Stimulated activated CD8-positive, alpha-beta memory T cell treated with anti-CD3 and anti-CD28 coated beads, Interleukin-12 subunit alpha, Interleukin-12 subunit beta, amount 100 ng/mL, for 4 hours (primary cell): ENCODE measurements around the gene TSPAN32.
"Not testable (repeated sequence)": the region's sequence is repeated elsewhere in the genome, so short reads cannot be mapped to it uniquely, and the experiment has no call there.

Experiments
- DNase-seq: peaks from one replicate; pipeline ENCODE4 v3.0.0-alpha.2; 2020; ENCODE audit warnings: low read depth

TSPAN32 gene

DNA sequence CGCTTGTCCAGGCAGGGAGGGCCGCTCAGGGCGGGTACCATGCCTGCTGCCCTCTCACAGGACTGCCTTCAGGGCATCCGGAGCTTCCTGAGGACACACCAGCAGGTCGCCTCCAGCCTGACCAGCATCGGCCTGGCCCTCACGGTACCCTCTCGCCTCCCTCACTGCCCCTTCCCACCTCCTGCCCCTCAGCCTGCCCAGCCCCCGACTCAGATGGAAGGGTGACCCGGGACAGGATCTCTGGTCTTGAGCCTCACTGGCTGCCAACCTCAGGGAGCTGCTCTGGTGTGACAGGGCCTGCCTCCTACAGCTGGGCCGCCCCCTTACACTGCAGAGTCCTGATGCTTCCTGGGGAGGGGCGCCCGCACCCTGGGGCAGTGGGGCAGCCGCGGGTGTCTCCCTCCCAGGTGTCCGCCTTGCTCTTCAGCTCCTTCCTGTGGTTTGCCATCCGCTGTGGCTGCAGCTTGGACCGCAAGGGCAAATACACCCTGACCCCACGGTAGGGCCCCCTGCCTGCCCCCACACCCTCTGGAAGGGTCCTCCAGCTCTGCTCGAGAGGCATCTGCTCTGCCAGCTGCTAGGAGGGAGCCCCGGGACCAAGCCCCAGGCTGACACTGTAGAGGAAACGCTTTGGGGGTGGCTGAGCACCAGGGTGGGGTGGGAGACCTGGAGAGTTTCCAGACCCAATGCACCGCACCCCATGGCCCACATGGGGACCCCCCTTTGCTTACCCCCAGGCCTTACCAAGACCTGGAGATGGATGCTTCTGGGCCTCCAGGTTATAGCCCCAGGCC, 14.6 kb downstream of the TSPAN32 start:
- DNase-seq, result no peak

GRCh38 chr11:2316963-2317244, 15.1 kb downstream of the TSPAN32 start:
- DNase-seq, result no peak

DNA sequence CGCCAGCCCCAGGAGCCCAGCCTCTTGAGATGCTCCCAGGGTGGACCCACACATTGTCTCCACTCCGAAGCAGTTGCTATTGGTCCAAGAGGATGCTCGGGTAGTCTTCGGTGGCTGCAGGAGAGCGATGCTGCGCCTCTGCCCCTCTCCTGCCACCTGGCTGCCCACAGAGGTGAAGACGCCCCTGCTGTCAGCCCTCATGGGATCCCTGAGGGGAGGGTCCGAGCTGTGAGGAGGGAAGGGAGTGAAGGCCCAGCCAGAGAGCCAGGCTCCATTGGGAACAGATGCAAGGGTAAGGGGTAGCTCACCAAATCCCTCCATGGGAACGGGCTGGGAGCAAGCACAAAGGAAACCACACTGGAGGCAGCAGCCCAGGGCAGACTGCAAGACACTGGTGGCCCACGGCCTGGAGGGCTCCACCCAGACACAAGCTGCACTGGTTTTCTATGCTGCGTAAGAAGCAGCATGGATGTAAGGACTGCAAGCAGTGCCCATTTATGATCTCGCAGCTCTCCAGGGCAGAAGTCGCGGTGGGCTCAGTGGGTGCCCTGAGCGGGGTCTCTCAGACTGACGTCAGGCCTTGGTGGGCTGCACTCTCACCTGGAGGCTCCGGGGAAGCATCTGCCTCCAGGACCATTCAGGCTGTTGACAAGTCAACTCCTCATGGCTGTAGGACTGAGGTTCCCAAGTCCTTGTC, 15.7 kb downstream of the TSPAN32 start:
- no peak for DNase-seq

- DNase-seq, result no peak
These were observed 16.3 kb downstream of the TSPAN32 start for GRCh38 chr11:2318123-2318522.

DNA sequence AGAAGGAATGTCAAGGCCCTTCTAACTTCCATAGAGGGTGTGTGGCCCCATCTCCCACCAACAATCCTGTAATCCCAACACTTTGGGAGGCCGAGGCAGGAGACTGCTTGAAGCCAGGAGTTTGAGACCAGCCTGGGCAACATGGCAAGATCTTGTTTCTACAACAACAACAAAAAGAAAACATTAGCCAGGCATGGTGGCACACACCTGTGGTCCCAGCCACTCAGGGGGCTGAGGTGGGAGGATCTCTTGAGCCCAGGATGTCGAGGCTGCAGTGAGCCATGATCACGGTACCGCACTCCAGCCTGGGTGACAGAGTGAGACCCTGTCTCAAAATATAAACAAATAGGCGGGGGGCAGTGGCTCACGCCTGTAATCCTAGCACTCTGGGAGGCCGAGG, 16.9 kb downstream of the TSPAN32 start:
- no peak for DNase-seq

GRCh38 chr11:2319791-2320472, 18.1 kb downstream of the TSPAN32 start:
- no peak for DNase-seq

DNA sequence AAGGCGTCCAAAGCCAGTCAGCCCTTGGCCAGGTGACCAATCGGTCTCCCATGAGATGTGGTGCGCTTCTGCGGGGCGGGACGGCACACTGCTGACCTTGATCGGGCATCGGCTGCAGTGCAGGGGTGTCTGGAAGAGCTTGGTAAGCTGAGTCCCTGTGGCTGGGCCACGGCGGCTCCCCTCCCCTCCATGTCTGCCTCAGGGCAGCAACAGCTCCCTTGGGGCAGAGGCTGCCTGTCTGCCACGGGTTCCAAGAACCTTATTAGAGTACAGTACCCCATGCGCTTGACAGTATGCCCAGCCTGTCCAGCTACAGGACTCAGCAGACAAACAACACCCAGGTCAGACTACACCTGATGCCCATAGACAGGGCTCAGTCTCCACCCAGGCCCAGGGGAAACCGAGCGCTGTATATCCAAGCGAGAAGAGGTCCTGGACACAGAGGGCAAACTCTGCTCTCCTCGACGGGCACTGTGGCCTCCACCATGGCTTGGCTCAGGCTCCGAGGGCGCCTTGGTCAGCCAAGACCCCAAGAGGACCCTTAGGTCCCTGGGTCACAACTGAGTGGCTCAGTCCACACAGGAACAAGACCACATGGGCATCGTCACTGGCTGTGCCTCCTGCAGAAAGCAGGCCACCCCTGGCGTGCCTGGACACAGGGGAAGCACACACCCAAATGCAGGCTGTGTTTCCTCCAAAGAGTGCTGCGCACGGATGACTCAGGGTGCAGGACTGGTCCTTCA, 18.9 kb downstream of the TSPAN32 start:
- DNase-seq, result no peak

- DNase-seq, result no peak
These were observed 19.5 kb downstream of the TSPAN32 start for GRCh38 chr11:2321311-2321683.

- no peak for DNase-seq
These were observed 23.3 kb downstream of the TSPAN32 start for GRCh38 chr11:2325123-2325522.

GRCh38 chr11:2325719-2326118, 23.9 kb downstream of the TSPAN32 start:
- DNase-seq, result no peak

- DNase-seq, result no peak
These were observed 25.2 kb downstream of the TSPAN32 start for GRCh38 chr11:2327032-2327431.

DNA sequence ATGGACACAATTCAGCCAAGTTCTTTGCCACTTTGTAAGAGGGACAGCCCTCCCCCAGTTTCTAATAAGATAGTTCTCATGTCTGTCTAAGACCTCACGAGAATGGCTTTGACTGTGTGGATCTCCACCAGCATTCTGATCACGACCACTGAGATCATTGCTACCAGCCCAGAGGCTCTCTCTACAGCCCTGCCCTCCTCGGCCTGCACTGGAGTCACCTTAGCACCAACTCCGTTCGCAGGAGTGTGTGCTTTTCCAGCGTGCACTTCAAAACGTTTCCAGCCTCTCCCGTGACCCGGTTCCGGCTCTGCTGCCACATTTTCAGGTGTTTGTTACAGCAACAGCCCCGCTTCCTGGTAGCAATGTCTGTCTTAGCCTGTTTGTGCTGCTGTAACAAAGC, 26.2 kb downstream of the TSPAN32 start:
- DNase-seq, result no peak

- no peak for DNase-seq
These were observed 27.0 kb downstream of the TSPAN32 start for GRCh38 chr11:2328656-2329354.

- DNase-seq, result no peak
These were observed 27.7 kb downstream of the TSPAN32 start for GRCh38 chr11:2329551-2329950.

GRCh38 chr11:2330696-2331095, 28.9 kb downstream of the TSPAN32 start:
- no peak for DNase-seq

DNA sequence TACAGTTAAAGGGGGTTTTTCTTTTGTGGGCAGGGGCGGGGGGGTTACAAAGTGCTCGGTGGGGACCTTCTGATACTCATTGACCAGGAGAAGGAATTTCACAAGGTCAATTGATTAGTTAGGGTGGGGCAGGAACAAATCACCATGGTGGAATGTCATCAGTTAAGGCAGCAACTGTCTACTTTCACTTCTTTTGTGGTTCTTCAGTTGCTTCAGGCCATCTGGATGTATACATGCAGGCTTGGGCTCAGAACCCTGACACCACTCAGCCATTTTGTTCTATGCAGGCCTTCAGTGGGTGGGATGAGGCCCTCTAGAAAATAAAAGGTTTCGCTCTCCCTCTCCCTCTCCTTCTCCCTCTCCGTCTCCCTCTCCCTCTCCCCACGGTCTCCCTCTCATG, 29.6 kb downstream of the TSPAN32 start:
- DNase-seq, result no peak

DNA sequence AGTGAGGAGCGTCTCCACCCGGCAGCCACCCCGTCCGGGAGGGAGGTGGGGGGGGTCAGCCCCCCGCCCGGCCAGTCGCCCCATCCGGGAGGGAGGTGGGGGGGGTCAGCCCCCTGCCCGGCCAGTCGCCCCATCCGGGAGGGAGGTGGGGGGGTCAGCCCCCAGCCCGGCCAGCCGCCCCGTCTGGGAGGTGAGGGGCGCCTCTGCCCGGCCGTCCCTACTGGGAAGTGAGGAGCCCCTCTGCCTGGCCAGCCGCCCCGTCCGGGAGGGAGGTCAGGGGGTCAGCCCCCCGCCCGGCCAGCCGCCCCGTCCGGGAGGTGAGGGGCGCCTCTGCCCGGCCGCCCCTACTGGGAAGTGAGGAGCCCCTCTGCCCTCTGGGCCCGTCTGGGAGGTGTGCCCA, 30.8 kb downstream of the TSPAN32 start:
- not testable (repeated sequence) for DNase-seq

- not testable (repeated sequence) for DNase-seq
These were observed 31.8 kb downstream of the TSPAN32 start for GRCh38 chr11:2333486-2334205.

GRCh38 chr11:2335286-2335685, 33.5 kb downstream of the TSPAN32 start:
- DNase-seq, result not testable (repeated sequence)

- DNase-seq, result not testable (repeated sequence)
These were observed 36.9 kb downstream of the TSPAN32 start for GRCh38 chr11:2338760-2339159.

DNA sequence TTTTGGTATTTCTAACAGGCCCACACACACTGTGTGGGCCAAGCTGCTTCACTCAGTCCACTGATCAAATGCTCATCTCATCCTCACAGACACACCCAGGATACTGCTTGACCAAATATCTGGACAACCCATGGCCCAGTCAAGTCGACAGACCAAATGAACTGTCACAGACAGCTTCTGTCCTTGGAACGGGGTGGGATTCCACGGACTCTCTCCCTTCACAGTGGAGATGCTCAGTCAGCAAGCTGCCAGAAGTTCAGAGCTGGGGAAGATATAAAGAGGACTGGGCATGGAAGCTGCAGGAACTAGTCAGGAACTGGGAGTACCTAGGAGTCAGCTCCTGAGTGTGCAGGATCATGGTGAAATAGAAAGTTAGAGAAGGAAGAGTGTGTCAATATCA, 40.7 kb downstream of the TSPAN32 start:
- DNase-seq, result no peak
